A673 (cell line): ENCODE data around the gene AHCY. TPM values are rescaled to one million over a fixed set of nuclear protein-coding genes. Genes with fewer than 3 reads are reported as not detected.

Experiments used
- BruUV-seq: library from RNA; stranded (reverse); fragments of 400-500 nt; replicated peaks from 2 replicates; lab custom pipeline; 2021; lab: Mats Ljungman, UMichigan
- CTCF ChIA-PET: fragments of 300-600 bp; sonication (Branson Sonifier 250); formaldehyde crosslinking; loops from one replicate; lab custom pipeline; 2022; ENCODE audit warnings: antibody characterized with exemption; lab: Charles Lee
- POLR2A ChIA-PET: fragments of 300-600 bp; sonication (Branson Sonifier 250); formaldehyde crosslinking; loops from one replicate; lab custom pipeline; 2022; ENCODE audit warnings: antibody characterized with exemption; ENCODE audit not compliant: low non-redundant PET; lab: Charles Lee
- DNase-seq: peaks from one replicate; pipeline ENCODE4 v3.0.0-alpha.2; 2015; ENCODE audit warnings: low spot score
- H3K27ac ChIP-seq: fragments of 200-600 bp; sonication (generic); 2 replicates; pipeline ENCODE4 v1.5.1; 2016; ENCODE audit warnings: mixed run types, low read depth, mild to moderate bottlenecking, mixed read lengths, antibody characterized with exemption, low read length; ENCODE audit not compliant: poor library complexity, severe bottlenecking
- H3K27me3 ChIP-seq: fragments of 200-600 bp; sonication (generic); replicated peaks from 2 replicates; pipeline ENCODE4 v1.6.1; 2017; ENCODE audit warnings: mixed run types, low read depth, mild to moderate bottlenecking, mixed read lengths, antibody characterized with exemption, low read length; ENCODE audit not compliant: insufficient read depth, poor library complexity
- H3K36me3 ChIP-seq: fragments of 200-600 bp; sonication (generic); 2 replicates; pipeline ENCODE4 v1.6.1; 2016; ENCODE audit warnings: mixed run types, mild to moderate bottlenecking, mixed read lengths, antibody characterized with exemption, low read length; ENCODE audit not compliant: insufficient read depth, poor library complexity, severe bottlenecking
- H3K4me1 ChIP-seq: fragments of 200-600 bp; sonication (generic); 2 replicates; pipeline ENCODE4 v1.6.1; 2017; ENCODE audit warnings: mixed run types, mild to moderate bottlenecking, mixed read lengths, antibody characterized with exemption, low read length; ENCODE audit not compliant: insufficient read depth, poor library complexity, severe bottlenecking
- H3K4me3 ChIP-seq: fragments of 200-600 bp; sonication (generic); 2 replicates; pipeline ENCODE4 v1.5.1; 2016; ENCODE audit warnings: low read depth, mixed run types, mild to moderate bottlenecking, mixed read lengths, low read length; ENCODE audit not compliant: poor library complexity, severe bottlenecking
- H3K9me3 ChIP-seq: fragments of 200-600 bp; sonication (generic); 2 replicates; pipeline ENCODE4 v1.6.1; 2016; ENCODE audit warnings: mixed run types, low read depth, mild to moderate bottlenecking, mixed read lengths, antibody characterized with exemption, low read length; ENCODE audit not compliant: poor library complexity, severe bottlenecking
- EZH2 ChIP-seq: fragments of 200-600 bp; sonication (generic); IDR thresholded peaks from 2 replicates; pipeline ENCODE4 v1.6.1; 2017; ENCODE audit warnings: borderline replicate concordance, low read depth, mild to moderate bottlenecking, mixed read lengths, antibody characterized with exemption, low read length; ENCODE audit not compliant: poor library complexity, severe bottlenecking
- intact Hi-C: fragments of 100-400 bp; cut with micrococcal nuclease; formaldehyde crosslinking; loops from one replicate; pipeline ENCODE4 v1.10.0; 2022; ENCODE audit not compliant: unreplicated experiment
- total RNA-seq: library from RNA; stranded (reverse); gene quantifications from 2 replicates; pipeline ENCODE4 v1.2.3, GENCODE V29; 2021
- TF ChIP-seq, protein P1 (sequence below): fragments of 300-800, 200-600 bp; sonication (generic); conservative IDR thresholded peaks from 2 replicates; pipeline ENCODE4 v1.5.1; 2017; ENCODE audit warnings: low read depth, mild to moderate bottlenecking, antibody characterized with exemption, low read length, moderate library complexity, mixed read lengths

The AHCY gene
- total RNA-seq, 1 experiment from 2014 or later, result 284 TPM

DNA sequence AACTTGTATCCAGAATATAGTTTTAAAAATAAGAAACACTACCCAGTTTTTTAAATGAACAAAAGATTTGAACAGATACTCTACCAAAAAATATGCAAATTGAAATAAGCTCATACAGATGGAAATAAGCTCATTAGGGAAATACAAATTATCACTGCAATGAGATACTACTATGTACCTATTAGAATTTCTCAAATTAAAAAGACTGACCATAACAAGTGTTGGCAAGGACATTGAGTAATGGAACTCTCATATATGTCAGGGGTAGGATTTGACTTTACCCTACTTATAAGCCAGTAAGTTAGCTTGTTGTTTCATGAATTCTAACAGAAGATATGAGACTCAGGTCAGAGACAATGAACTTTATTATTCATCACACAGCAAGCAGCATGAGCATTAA is 71.5 kb downstream of the AHCY start:
- Histone ChIP-seq H3K4me3 (no peak overlapping the region), H3K4me1 (no peaks in the 10 kb centered on the region), H3K27me3 (no peaks in the 10 kb centered on the region), H3K36me3 (no peaks in the 10 kb centered on the region), H3K9me3 (no peaks in the 10 kb centered on the region), H3K27ac (no peak overlapping the region)
- no peak for TF ChIP-seq EZH2
- TF ChIP-seq, protein P1, sequence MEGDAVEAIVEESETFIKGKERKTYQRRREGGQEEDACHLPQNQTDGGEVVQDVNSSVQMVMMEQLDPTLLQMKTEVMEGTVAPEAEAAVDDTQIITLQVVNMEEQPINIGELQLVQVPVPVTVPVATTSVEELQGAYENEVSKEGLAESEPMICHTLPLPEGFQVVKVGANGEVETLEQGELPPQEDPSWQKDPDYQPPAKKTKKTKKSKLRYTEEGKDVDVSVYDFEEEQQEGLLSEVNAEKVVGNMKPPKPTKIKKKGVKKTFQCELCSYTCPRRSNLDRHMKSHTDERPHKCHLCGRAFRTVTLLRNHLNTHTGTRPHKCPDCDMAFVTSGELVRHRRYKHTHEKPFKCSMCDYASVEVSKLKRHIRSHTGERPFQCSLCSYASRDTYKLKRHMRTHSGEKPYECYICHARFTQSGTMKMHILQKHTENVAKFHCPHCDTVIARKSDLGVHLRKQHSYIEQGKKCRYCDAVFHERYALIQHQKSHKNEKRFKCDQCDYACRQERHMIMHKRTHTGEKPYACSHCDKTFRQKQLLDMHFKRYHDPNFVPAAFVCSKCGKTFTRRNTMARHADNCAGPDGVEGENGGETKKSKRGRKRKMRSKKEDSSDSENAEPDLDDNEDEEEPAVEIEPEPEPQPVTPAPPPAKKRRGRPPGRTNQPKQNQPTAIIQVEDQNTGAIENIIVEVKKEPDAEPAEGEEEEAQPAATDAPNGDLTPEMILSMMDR, result no peak
- CTCF ChIA-PET, result no interaction called here
- no peak for DNase-seq
- no TSS peak for BruUV-seq
- intact Hi-C loops, result no loop called here
- POLR2A ChIA-PET, result no interaction called here

Other genes starting within 250 kb of the AHCY start
- gene EIF2S2, start 191.1 kb downstream of the AHCY start, total RNA-seq, result 130 and 142 TPM in 2 replicates
- 0.74 TPM in 1 of 2 replicates, not detected in the other for gene ASIP, start 61.9 kb downstream of the AHCY start, total RNA-seq
- gene ITCH, start 59.9 kb upstream of the AHCY start, total RNA-seq, result 56.2 and 57.7 TPM in 2 replicates
- 142 and 144 TPM in 2 replicates for gene DYNLRB1, start 213.1 kb upstream of the AHCY start, total RNA-seq